ENCODE measurements around the gene PREB. TPM values are rescaled to one million over a fixed set of nuclear protein-coding genes. Genes with fewer than 3 reads are reported as not detected.
A peak's percentile ranks its signal among the peaks of the same experiment; 100 is the strongest.

Gene PREB
- total RNA-seq, 1 donor from 2014 or later = 38.7 TPM

GRCh38 chr2:27127883-27128667 lies 6.4 kb downstream of the PREB start:
- Mint-ChIP-seq H3K9me3 (no peaks in the 10 kb centered on the region), H3K27me3 (no peaks in the 10 kb centered on the region), H3K4me1 (peaks cover 12% of the 10 kb centered on the region), H3K27ac (no peak overlapping the region), H3K36me3 (ENCODE audit: low read depth) (peaks cover 39% of the 10 kb centered on the region), H3K4me3 (no peak overlapping the region)
- TF ChIP-seq CTCF (IDR thresholded peaks at IDR 0.05) = no peak
- DNase-seq = no peak
- intact Hi-C loops (cut with micrococcal nuclease) = no loop called here
- ATAC-seq (ENCODE audit: low read depth) = no peak
- ChIA-PET CTCF (interaction anchor here (0.8 kb wide), 1 partner anchor 30 kb away, joined by 3 read pairs; no protein-coding TSS in a partner anchor), POLR2A (interaction anchor here (0.6 kb wide), 1 partner anchor 667 kb away, joined by 6 read pairs; no protein-coding TSS in a partner anchor)

- no peak for TF ChIP-seq CTCF (IDR thresholded peaks at IDR 0.05)
- DNase-seq = no peak
- H3K4me1 Mint-ChIP-seq = peaks cover 8% of the 10 kb centered on the region
- no peak overlapping the region for H3K4me3 Mint-ChIP-seq
- no peak overlapping the region for H3K27ac Mint-ChIP-seq
- H3K27me3 Mint-ChIP-seq = peaks cover 5% of the 10 kb centered on the region
- H3K36me3 Mint-ChIP-seq (ENCODE audit: low read depth) = peaks cover 24% of the 10 kb centered on the region
- POLR2A ChIA-PET = interaction anchor here (0.7 kb wide), 1 partner anchor 40 kb away, joined by 3 read pairs; the partner anchor contains the start of gene KHK
- ATAC-seq (ENCODE audit: low read depth) = no peak
- intact Hi-C loops (cut with micrococcal nuclease) = no loop called here
- CTCF ChIA-PET = no interaction called here
- H3K9me3 Mint-ChIP-seq = no peaks in the 10 kb centered on the region
These were observed 8.2 kb downstream of the PREB start for GRCh38 chr2:27126252-27126710.

- peaks cover 8% of the 10 kb centered on the region for H3K4me1 Mint-ChIP-seq
- intact Hi-C loops (cut with micrococcal nuclease) = no loop called here
- no peak overlapping the region for H3K4me3 Mint-ChIP-seq
- TF ChIP-seq CTCF (IDR thresholded peaks at IDR 0.05) = no peak
- H3K9me3 Mint-ChIP-seq = no peaks in the 10 kb centered on the region
- H3K27ac Mint-ChIP-seq = no peak overlapping the region
- peaks cover 14% of the 10 kb centered on the region for H3K36me3 Mint-ChIP-seq (ENCODE audit: low read depth)
- POLR2A ChIA-PET = interaction anchor here (3.5 kb wide), 1 partner anchor 9 kb away, joined by 32 read pairs; the partner anchor contains the start of gene PREB
- DNase-seq (no peak), ATAC-seq (ENCODE audit: low read depth) (no peak)
- peaks cover 11% of the 10 kb centered on the region for H3K27me3 Mint-ChIP-seq
- CTCF ChIA-PET = no interaction called here
These were observed 9.3 kb downstream of the PREB start for GRCh38 chr2:27125104-27125503.

GRCh38 chr2:27123302-27124150 lies 10.9 kb downstream of the PREB start, which contains the start of gene ABHD1:
Gene ABHD1, plus strand, starts transcription at chr2:27123815. Its CDS starts 134 bp downstream, at chr2:27123949.
- no peaks in the 10 kb centered on the region for H3K36me3 Mint-ChIP-seq (ENCODE audit: low read depth)
- ChIA-PET CTCF (interaction anchor here (1.0 to 1.7 kb wide), 3 partner anchors 11 to 156 kb away, joined by 3 to 10 read pairs (median 9); partner anchors contain the start of gene PREB), POLR2A (interaction anchor here (0.8 to 3.5 kb wide), 5 partner anchors 8 to 151 kb away, joined by 3 to 32 read pairs (median 3); partner anchors contain the start of genes ATRAID, PREB and SLC5A6)
- intact Hi-C loops (cut with micrococcal nuclease) = loop anchor here (1.0 kb wide), 2 partner anchors 11 to 94 kb away; partner anchors contain the start of genes CAD and PREB
- peak; percentile 89 for ATAC-seq (ENCODE audit: low read depth)
- peak within 1 kb of the TSS; percentile 43 for H3K27ac Mint-ChIP-seq
- peak; percentile 69 for DNase-seq
- peaks cover 15% of the 10 kb centered on the region for H3K4me1 Mint-ChIP-seq
- peak within 1 kb of the TSS; percentile 89 for H3K4me3 Mint-ChIP-seq
- peaks cover 22% of the 10 kb centered on the region for H3K27me3 Mint-ChIP-seq
- no peaks in the 10 kb centered on the region for H3K9me3 Mint-ChIP-seq
- TF ChIP-seq CTCF (IDR thresholded peaks at IDR 0.05) = no peak

All from activated B cell treated with CpG ODN at 0.5 μM for 24 hours (primary cell).